Ascending aorta (tissue), 2 donors: ENCODE data around the gene TNFSF10. TPM values are rescaled to one million over a fixed set of nuclear protein-coding genes. Genes with fewer than 3 reads are reported as not detected.

Experiments
- DNase-seq, 2 donors: peaks; one replicate each; pipeline ENCODE4 v3.0.0-alpha.2; 2019; ENCODE audit warnings: low spot score in 2 of 2
- H3K27ac ChIP-seq, 2 donors: fragments of 200-600 bp; sonication (generic); one replicate each; pipeline ENCODE4 v1.5.1; 2016 to 2017; ENCODE audit warnings: mild to moderate bottlenecking in 1 of 2
- H3K27me3 ChIP-seq: fragments of 200-600 bp; sonication (generic); one replicate; pipeline ENCODE4 v1.5.1; 2017
- H3K36me3 ChIP-seq, 2 donors: fragments of 200-600 bp; sonication (generic); one replicate each; pipeline ENCODE4 v1.5.1; 2016
- H3K4me1 ChIP-seq, 2 donors: fragments of 200-600 bp; sonication (generic); one replicate each; pipeline ENCODE4 v1.5.1; 2016 to 2017; ENCODE audit warnings: mild to moderate bottlenecking in 1 of 2
- H3K4me3 ChIP-seq, 2 donors: fragments of 200-600 bp; sonication (generic); one replicate each; pipeline ENCODE4 v1.5.1; 2016 to 2017; ENCODE audit warnings: mild to moderate bottlenecking in 1 of 2
- H3K9me3 ChIP-seq, 2 donors: fragments of 200-600 bp; sonication (generic); one replicate each; pipeline ENCODE4 v1.5.1; 2016
- CTCF ChIP-seq, 3 experiments: fragments of 200-600 bp in 2 of 3; fragments of 450-650 bp in 1 of 3; sonication (generic) in 2 of 3; IDR thresholded peaks; one replicate each; pipeline ENCODE4 v1.5.1; 2016 to 2019; ENCODE audit warnings: antibody characterized with exemption in 3 of 3, mild to moderate bottlenecking in 1 of 3, moderate library complexity in 1 of 3
- intact Hi-C: fragments of 100-400 bp; cut with DNase I; formaldehyde crosslinking; loops from one replicate; pipeline ENCODE4 v1.15.1; 2023
- total RNA-seq: library from RNA; depleted of rRNA; stranded (reverse); fragments of >200 nt; gene quantifications from one replicate; pipeline ENCODE4 v1.1.0, GENCODE V29; 2016

TNFSF10 gene
- total RNA-seq, 1 donor from 2014 or later = 89.8 TPM

- peak overlapping the region; percentile 52 to 63 for H3K27ac ChIP-seq
- no peaks in the 10 kb centered on the region for H3K9me3 ChIP-seq
- no peaks in the 10 kb centered on the region for H3K27me3 ChIP-seq
- DNase-seq = no peak
- intact Hi-C loops = loop anchor here (2.0 kb wide), 1 partner anchor 15 kb away; no protein-coding TSS in a partner anchor
- no peak for TF ChIP-seq CTCF (IDR thresholded peaks at IDR 0.05)
- H3K36me3 ChIP-seq = no peaks in the 10 kb centered on the region
- no peak overlapping the region for H3K4me3 ChIP-seq
- H3K4me1 ChIP-seq = peaks cover 0 to 12% of the 10 kb centered on the region in 2 donors
These were observed 34.4 kb upstream of the TNFSF10 start for GRCh38 chr3:172557515-172558220.

GRCh38 chr3:172553526-172554252 lies 30.5 kb upstream of the TNFSF10 start:
- Histone ChIP-seq H3K27ac (no peak overlapping the region), H3K4me3 (no peak overlapping the region), H3K36me3 (no peaks in the 10 kb centered on the region), H3K27me3 (no peaks in the 10 kb centered on the region), H3K4me1 (peaks cover 0 to 7% of the 10 kb centered on the region in 2 donors), H3K9me3 (no peaks in the 10 kb centered on the region)
- TF ChIP-seq CTCF (IDR thresholded peaks at IDR 0.05) = no peak
- DNase-seq = no peak
- intact Hi-C loops = no loop called here

- H3K9me3 ChIP-seq = no peaks in the 10 kb centered on the region
- H3K4me1 ChIP-seq = peaks cover 0 to 3% of the 10 kb centered on the region in 2 donors
- no peaks in the 10 kb centered on the region for H3K27me3 ChIP-seq
- intact Hi-C loops = no loop called here
- no peaks in the 10 kb centered on the region for H3K36me3 ChIP-seq
- H3K27ac ChIP-seq = no peak overlapping the region
- TF ChIP-seq CTCF (IDR thresholded peaks at IDR 0.05) = no peak
- H3K4me3 ChIP-seq = no peak overlapping the region
- DNase-seq = no peak
These were observed 29.4 kb upstream of the TNFSF10 start for GRCh38 chr3:172552607-172553006.

- H3K36me3 ChIP-seq = no peaks in the 10 kb centered on the region
- H3K4me3 ChIP-seq = no peak overlapping the region
- no peak for DNase-seq
- no peak overlapping the region for H3K27ac ChIP-seq
- no peaks in the 10 kb centered on the region for H3K4me1 ChIP-seq
- intact Hi-C loops = no loop called here
- H3K9me3 ChIP-seq = no peaks in the 10 kb centered on the region
- no peak for TF ChIP-seq CTCF (IDR thresholded peaks at IDR 0.05)
- H3K27me3 ChIP-seq = no peaks in the 10 kb centered on the region
These were observed 28.6 kb upstream of the TNFSF10 start for GRCh38 chr3:172551874-172552273.

GRCh38 chr3:172550347-172550943 lies 27.2 kb upstream of the TNFSF10 start:
- H3K4me3 ChIP-seq = no peak overlapping the region
- H3K36me3 ChIP-seq = no peaks in the 10 kb centered on the region
- H3K27ac ChIP-seq = no peak overlapping the region
- no peaks in the 10 kb centered on the region for H3K27me3 ChIP-seq
- H3K9me3 ChIP-seq = no peaks in the 10 kb centered on the region
- no peak for TF ChIP-seq CTCF (IDR thresholded peaks at IDR 0.05)
- no peak for DNase-seq
- no peaks in the 10 kb centered on the region for H3K4me1 ChIP-seq
- intact Hi-C loops = no loop called here
